ENCODE measurements around the gene CERT1. TPM values are rescaled to one million over a fixed set of nuclear protein-coding genes. Genes with fewer than 3 reads are reported as not detected.

Gene CERT1
- total and polyA plus RNA-seq, 8 donors, result 49.2 to 72.7 (median 56.9) TPM

DNA sequence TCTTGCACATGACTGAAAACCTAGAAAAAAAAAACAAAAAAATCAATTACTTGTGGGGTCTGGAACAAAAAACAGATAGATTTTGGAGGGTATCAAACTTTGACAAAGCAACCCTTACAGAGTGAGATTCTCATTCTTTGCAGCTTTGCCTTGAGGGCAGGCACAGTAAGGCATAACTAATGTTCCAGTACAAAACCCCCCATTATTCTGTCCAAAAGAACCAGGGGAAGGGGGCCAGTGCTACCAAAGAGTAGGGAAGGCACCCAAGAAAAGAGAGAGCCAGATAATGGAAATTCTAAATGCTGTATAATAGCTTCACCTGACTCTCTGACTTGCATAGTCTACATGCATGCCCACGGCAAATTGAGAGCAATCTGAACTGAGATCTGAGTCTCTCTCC lies 13.2 kb upstream of the CERT1 start:
- H3K27me3 ChIP-seq, result no peaks in the 10 kb centered on the region
- no peak overlapping the region for H3K4me3 ChIP-seq
- H3K36me3 ChIP-seq, result peaks cover 0 to 6% of the 10 kb centered on the region in 2 donors
- H3K9me3 ChIP-seq, result peaks cover 0 to 12% of the 10 kb centered on the region in 2 donors
- TF ChIP-seq, protein P1, sequence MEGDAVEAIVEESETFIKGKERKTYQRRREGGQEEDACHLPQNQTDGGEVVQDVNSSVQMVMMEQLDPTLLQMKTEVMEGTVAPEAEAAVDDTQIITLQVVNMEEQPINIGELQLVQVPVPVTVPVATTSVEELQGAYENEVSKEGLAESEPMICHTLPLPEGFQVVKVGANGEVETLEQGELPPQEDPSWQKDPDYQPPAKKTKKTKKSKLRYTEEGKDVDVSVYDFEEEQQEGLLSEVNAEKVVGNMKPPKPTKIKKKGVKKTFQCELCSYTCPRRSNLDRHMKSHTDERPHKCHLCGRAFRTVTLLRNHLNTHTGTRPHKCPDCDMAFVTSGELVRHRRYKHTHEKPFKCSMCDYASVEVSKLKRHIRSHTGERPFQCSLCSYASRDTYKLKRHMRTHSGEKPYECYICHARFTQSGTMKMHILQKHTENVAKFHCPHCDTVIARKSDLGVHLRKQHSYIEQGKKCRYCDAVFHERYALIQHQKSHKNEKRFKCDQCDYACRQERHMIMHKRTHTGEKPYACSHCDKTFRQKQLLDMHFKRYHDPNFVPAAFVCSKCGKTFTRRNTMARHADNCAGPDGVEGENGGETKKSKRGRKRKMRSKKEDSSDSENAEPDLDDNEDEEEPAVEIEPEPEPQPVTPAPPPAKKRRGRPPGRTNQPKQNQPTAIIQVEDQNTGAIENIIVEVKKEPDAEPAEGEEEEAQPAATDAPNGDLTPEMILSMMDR (IDR thresholded peaks at IDR 0.05), result no peak
- no peak for DNase-seq
- peaks cover 0 to 47% of the 10 kb centered on the region in 2 donors for H3K4me1 ChIP-seq
- ATAC-seq, result no peak
- peak overlapping the region in 1 of 2 donors; percentile 23 for H3K27ac ChIP-seq
- intact Hi-C loops (cut with DNase I), result no loop called here

DNA sequence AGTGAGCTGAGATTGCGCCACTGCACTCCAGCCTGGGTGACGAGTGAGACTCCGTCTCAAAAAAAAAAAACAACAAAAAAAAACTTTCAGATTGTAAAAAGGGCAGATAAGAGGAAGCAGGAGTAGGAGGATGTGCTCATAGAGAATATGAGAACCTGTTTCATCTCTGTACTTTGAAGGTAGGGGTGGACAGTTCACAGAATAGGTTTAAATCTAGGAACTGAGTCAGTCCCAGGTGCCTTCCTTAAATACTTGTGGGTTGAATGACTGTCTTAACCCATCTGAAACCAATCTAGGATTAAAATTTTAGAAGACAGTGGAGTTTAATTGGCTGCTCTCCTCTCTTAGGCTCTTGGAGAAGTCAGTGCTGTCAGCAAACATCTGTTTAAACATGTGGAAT lies 12.6 kb upstream of the CERT1 start:
- ATAC-seq, result no peak
- peak overlapping the region in 1 of 2 donors; percentile 23 for H3K27ac ChIP-seq
- H3K4me1 ChIP-seq, result peaks cover 0 to 47% of the 10 kb centered on the region in 2 donors
- no peaks in the 10 kb centered on the region for H3K27me3 ChIP-seq
- intact Hi-C loops (cut with DNase I), result no loop called here
- peaks cover 0 to 12% of the 10 kb centered on the region in 2 donors for H3K9me3 ChIP-seq
- H3K4me3 ChIP-seq, result no peak overlapping the region
- no peak for DNase-seq
- H3K36me3 ChIP-seq, result peaks cover 0 to 6% of the 10 kb centered on the region in 2 donors
- TF ChIP-seq, protein P1 (IDR thresholded peaks at IDR 0.05), result no peak

DNA sequence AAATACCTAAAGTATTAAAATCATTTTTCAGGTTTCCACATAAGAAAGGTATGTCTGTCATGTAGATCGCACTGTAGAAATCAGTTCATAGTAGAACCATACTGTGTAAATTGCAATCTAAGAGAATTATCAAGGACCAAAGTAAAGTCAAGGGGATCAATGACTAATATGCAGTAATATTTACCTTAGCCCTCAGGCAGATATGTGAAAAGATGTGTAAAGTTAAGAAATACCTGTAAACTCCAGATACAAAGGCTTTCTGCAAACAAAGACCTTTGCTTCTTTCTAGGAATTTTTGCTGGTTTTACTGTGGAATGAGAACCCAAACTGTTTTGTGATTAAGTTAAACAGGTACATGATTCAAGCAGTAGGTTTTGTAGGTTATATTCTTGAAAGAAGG lies 11.8 kb upstream of the CERT1 start:
- H3K4me1 ChIP-seq, result peaks cover 0 to 47% of the 10 kb centered on the region in 2 donors
- peaks cover 0 to 12% of the 10 kb centered on the region in 2 donors for H3K9me3 ChIP-seq
- H3K27me3 ChIP-seq, result no peaks in the 10 kb centered on the region
- DNase-seq (no peak), ATAC-seq (no peak)
- TF ChIP-seq, protein P1 (IDR thresholded peaks at IDR 0.05), result no peak
- H3K27ac ChIP-seq, result no peak overlapping the region
- intact Hi-C loops (cut with DNase I), result no loop called here
- H3K4me3 ChIP-seq, result no peak overlapping the region
- peaks cover 0 to 6% of the 10 kb centered on the region in 2 donors for H3K36me3 ChIP-seq

DNA sequence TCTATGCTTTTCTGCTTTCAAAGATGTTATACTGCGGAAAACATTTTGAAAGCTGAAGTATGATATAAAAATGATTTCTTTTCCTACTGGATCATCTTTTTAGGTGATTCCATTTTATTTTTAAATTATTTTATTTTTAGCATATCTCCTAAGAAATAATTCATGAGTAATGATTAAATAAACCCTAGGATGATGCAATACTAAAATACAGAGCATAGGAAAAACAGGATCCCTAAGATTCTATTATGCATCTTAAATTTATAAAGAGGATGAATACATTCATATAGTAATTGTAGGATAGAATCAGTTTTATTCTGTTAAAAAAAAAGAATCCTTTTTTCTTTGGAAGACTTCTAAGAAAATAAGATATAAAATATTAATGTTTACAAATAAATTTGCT lies 11.1 kb upstream of the CERT1 start:
- TF ChIP-seq, protein P1 (IDR thresholded peaks at IDR 0.05), result no peak
- no peak overlapping the region for H3K4me3 ChIP-seq
- peaks cover 0 to 46% of the 10 kb centered on the region in 2 donors for H3K4me1 ChIP-seq
- intact Hi-C loops (cut with DNase I), result no loop called here
- peaks cover 0 to 12% of the 10 kb centered on the region in 2 donors for H3K9me3 ChIP-seq
- no peak overlapping the region for H3K27ac ChIP-seq
- peaks cover 0 to 6% of the 10 kb centered on the region in 2 donors for H3K36me3 ChIP-seq
- DNase-seq (no peak), ATAC-seq (no peak)
- H3K27me3 ChIP-seq, result no peaks in the 10 kb centered on the region

DNA sequence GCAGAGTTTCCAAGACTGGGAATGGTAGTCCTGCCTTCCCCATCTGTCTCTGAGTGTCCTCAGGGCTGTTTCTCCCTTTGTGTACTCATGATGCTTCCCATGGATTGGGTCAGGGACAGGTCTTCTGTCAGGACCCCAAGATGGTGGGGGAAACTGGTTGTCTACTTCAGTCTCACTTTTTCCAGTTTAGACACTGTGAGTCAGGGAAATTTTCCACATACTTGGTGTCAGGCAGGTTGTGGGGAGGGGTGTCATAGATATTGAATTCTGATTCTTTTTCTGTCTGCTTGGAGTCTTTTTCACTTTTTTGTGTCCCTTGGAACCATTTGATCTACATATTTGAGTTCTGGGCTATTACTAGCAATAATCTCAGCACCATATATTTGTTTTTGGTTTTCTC lies 10.6 kb upstream of the CERT1 start:
- TF ChIP-seq, protein P1 (IDR thresholded peaks at IDR 0.05), result no peak

More for the DNA sequence above, 10.6 kb upstream of the CERT1 start:
- no peaks in the 10 kb centered on the region for H3K27me3 ChIP-seq
- intact Hi-C loops (cut with DNase I), result no loop called here
- DNase-seq, result no peak
- H3K4me1 ChIP-seq, result peaks cover 0 to 41% of the 10 kb centered on the region in 2 donors
- peaks cover 0 to 6% of the 10 kb centered on the region in 2 donors for H3K36me3 ChIP-seq
- no peak for ATAC-seq
- no peak overlapping the region for H3K4me3 ChIP-seq
- peaks cover 0 to 12% of the 10 kb centered on the region in 2 donors for H3K9me3 ChIP-seq
- no peak overlapping the region for H3K27ac ChIP-seq

Data from left lung (tissue), 10 donors.